ENCODE measurements around the gene HIBADH.

- TF ChIP-seq POLR2A (IDR thresholded peaks at IDR 0.05), result no peak
- no peak for TF ChIP-seq CTCF (IDR thresholded peaks at IDR 0.05)
These were observed 130.4 kb downstream of the HIBADH start for GRCh38 chr7:27532314-27532713.
